Raji (cell line): ENCODE measurements around the gene GJC1.

Experiments used
- POLR2A ChIP-seq: IDR thresholded peaks from 2 replicates; pipeline ENCODE4 v1.6.1; 2011; ENCODE audit warnings: low read depth, low read length, control low read depth; ENCODE audit not compliant: insufficient read depth

GJC1 gene

GRCh38 chr17:44775838-44776621 lies 54.1 kb downstream of the GJC1 start:
- TF ChIP-seq POLR2A, result no peak

GRCh38 chr17:44775136-44775837 lies 54.8 kb downstream of the GJC1 start:
- TF ChIP-seq POLR2A, result peak; percentile 93

DNA sequence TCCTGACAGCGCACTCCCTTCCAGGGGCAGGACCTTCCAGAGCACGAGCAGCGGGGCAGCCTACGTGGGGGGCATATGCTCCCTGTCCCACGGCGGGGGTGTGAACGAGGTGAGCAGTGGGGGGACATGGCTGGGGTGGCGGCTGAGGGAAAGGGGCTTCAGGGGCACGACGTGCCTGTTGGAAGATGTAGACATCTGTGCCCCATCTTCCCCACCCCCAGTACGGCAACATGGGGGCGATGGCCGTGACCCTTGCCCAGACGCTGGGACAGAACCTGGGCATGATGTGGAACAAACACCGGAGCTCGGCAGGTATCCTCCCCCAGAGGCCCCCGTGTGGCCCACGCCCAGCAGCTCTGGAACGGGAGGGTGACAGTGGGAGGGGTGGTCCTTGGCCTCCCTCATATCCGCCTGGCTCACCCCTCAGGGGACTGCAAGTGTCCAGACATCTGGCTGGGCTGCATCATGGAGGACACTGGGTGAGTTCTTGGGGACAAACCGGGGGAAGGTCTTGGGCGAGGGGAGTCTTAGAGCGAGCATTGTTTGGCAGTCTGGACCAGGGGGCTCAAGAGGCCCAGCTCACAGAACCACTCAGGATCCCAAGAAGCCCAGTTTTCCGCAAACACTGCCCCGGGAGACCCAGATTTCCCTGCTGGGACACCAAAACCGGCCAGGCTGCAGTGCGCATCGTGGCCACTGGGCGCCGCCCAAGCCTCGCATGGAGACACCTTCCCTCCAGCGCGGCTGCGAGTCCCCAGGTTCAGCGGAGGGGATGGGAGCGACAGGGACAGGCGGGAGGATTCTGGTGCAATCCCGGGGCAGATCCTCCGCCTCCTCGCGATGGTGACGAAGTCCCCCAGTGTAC lies 55.6 kb downstream of the GJC1 start:
- TF ChIP-seq POLR2A, result no peak

- TF ChIP-seq POLR2A, result no peak
Measured at GRCh38 chr17:44773140-44773539, 56.9 kb downstream of the GJC1 start.

- no peak for TF ChIP-seq POLR2A
Measured at GRCh38 chr17:44772308-44773045, 57.6 kb downstream of the GJC1 start.

DNA sequence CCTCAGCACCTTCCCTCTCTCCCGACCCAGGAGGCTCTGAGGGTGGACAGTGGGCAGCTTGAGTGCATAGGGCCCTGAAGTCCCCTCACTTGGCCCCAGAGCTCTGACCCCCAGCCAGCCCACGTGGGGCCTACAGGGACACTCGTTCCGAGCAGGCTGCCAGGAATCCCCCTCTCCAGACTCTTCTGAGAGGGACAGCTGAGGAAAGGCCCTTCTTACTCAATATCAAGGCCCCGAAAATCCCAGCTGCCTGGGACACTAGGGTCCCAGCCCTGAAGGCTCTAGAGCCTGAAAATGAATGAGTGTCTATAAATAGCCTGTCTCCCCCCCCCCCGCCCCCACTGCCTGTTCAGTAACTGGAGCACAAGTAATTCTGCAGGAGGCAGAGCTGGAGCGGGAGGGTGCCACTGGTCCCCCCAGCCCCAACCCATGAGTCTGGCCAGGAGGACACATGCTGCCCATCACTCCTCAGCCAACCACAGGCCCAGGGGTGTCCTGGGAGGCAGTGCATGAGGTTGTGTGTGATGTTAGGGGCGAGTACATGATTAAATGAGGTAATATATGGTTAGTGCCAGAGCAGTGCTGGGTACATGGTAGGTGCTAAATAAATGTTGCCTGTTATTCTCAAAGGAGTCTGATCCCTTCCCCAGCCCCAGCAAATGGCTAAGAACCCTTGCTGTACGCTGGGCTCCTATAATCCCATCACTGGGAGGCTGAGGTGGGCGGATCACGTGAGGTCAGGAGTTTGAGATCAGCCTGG lies 59.7 kb downstream of the GJC1 start:
- no peak for TF ChIP-seq POLR2A

- TF ChIP-seq POLR2A, result no peak
Measured at GRCh38 chr17:44769647-44770084, 60.4 kb downstream of the GJC1 start.

DNA sequence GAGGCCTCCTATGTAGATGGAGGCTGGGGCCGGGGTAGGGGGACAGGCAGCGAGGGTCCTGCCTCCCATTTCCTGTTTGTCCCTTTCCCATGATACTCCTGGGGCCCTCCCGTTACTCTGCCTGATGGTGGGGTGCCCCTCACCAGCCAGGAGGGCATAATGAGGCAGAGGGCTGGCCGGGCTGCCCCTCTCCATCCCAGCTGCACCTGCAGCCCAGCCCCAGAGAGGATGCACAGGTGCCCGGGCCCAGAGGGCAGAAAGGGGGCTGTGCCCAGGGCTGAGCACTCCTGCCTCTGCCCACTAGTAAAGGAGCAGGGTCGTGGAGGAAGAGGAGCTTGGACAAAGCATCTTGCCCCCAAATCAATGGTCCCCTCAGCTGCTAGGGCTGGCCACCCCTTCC lies 60.9 kb downstream of the GJC1 start:
- 0 out of 2 replicates have a peak, but pooled peaks have one; percentile 10 for TF ChIP-seq POLR2A

- TF ChIP-seq POLR2A, result no peak
Measured at GRCh38 chr17:44768505-44769142, 61.5 kb downstream of the GJC1 start.

DNA sequence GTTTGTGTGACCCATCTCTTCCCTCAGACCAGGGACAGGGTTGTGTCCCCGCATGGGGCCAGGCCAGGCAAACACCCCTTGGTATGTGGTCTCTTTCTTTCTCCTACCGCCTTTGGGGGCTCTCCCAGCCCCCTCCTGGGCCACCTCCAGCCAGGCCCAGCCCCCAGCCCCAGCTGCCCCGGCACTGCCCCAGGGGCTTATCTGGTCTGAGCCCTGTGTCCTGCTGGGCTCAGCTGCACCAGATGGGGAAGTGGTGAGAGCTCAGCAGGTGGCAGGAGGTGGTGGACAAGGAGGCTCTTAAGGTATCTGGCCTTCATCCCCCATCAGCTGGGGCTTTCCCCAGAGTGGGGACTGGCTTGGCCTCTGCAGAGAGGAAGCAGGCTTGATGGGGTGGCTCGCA lies 62.6 kb downstream of the GJC1 start:
- TF ChIP-seq POLR2A, result no peak; the same call in 1 of the 2 replicates

DNA sequence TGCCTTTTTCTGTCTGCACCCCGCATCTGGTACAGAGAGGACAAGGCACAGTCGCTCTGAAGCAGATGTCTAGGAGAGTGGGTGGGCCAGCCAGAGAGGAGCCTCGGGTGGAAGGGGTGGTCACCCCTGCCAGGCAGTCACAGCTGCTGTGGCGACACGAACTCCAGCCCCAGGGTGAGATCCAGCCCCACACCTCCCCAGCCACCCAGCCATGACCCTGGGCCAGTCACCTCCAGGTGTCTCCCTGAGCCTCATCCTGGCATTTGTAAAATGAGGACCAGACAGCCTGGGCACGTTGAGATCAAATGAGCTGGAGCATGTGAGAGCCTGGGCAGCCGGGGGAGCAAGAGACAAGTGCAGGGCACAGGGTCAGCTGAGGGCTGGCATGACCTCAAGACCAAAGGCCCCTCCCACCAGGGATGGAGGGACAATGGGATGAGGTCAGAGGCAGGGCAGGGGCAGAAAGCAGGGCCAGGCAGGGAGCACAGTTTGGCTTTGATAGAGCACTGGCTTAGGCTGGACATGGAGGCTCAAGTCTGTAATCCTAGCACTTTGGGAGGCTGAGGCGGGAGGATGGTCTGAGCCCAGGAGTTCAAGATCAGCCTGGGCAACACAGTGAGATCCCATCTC lies 63.6 kb downstream of the GJC1 start:
- TF ChIP-seq POLR2A, result no peak

DNA sequence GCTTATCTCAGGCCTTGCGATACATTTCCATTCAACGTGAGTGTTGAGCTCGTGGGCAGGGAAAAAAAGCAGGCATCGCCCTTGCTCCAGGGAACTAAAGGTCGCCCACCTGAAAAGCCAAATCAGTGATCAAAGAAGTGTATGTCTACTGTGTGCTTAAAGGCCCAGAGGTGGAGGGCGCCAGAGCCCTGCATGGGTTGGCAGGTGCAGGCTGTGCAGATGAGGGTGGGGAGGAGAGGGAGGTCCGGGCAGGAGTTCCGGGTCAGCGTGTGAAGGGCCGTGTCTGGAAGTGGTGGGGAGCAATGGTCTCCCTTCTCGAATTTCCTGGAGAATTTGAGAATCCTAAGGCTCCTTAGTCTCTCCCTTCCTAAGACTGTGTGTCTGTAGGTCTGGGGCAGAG lies 64.1 kb downstream of the GJC1 start:
- no peak for TF ChIP-seq POLR2A

DNA sequence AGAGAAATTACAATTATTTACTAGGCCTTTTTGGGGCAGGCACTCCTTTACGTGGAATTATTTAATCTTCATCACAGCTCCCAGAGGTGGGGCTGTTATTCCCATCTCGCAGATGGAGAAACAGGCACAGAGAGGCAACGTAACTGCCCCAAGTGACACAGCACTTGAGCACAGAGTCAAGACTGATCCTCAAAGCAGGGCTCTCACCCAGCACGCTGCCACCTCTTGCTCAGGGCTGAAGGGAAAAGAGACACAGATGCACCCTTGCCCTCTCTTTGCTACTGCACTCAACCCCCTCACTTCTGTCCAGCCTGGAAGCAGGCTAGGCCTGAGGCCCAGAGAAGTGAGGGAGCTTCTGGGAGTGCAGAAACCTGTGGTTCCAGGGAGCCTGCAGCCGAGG lies 66.9 kb downstream of the GJC1 start:
- no peak for TF ChIP-seq POLR2A
